HG02885 (cell line): ENCODE measurements around the gene PPP1R12B.
"Not testable (repeated sequence)": the region's sequence is repeated elsewhere in the genome, so short reads cannot be mapped to it uniquely, and the experiment has no call there.

Source experiments
- ATAC-seq: cut with Tn5 transposase; IDR thresholded peaks from one replicate; pipeline ENCODE4 v1.9.1; 2021; ENCODE audit warnings: mild to moderate bottlenecking; ENCODE audit not compliant: unreplicated experiment, poor library complexity

PPP1R12B gene

DNA sequence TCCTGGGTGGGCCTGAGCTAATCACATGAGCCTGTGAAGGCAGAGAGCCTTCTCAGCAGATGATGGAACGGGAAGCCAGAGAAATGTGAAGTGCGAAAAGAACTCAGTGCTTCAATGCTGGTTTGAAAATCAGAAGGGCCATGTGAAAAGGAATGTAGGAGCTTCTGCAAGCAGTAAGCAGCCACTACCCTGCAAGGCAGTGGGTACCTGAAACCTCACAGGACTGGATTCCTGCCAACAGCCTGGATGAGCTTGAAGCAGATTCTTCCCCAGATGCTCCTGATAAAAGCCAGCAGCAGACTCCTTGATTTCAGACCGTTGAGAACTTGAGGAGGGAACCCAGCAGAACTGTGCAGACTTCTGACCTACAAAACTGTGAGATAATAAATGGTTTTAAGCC lies 203.2 kb downstream of the PPP1R12B start:
- ATAC-seq: no peak

DNA sequence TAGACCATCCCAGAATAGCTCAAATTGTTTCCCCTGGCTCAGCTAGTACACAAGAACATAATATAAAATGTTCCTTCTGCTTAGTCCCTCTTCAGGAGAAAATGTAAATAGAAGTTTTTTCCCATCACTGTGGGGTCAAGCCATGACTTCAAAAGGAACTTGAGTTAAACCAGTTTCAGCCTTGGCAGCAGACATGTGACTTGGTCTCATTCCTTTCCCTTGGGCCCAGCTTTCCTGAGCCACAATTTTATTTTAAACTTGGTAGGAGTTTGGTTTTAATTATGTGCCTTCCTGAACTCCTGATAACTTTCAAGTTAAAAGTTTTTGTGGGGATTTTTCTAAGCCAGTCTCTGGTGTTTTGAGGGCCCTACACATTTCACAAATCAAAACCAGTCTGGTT lies 204.1 kb downstream of the PPP1R12B start:
- not testable (repeated sequence) for ATAC-seq

DNA sequence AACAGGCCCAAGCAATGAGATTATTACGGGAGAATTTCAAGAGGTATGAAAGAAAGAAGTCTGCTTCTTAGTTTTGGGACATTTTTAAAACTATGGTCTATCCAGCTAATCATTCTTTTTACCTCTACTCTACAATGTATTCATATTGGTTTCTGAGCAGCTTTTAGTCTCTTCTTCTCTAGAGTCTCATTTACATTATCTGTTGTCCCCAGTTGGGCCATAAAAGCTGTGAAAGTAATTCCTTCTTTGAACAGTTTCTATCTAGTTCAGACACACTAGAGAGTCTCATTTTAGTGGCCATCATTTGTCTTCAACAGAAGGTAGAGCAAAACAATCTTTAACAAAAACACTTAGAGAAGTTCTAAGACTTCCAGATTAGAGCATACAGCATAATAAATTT lies 204.6 kb downstream of the PPP1R12B start:
- not testable (repeated sequence) for ATAC-seq

DNA sequence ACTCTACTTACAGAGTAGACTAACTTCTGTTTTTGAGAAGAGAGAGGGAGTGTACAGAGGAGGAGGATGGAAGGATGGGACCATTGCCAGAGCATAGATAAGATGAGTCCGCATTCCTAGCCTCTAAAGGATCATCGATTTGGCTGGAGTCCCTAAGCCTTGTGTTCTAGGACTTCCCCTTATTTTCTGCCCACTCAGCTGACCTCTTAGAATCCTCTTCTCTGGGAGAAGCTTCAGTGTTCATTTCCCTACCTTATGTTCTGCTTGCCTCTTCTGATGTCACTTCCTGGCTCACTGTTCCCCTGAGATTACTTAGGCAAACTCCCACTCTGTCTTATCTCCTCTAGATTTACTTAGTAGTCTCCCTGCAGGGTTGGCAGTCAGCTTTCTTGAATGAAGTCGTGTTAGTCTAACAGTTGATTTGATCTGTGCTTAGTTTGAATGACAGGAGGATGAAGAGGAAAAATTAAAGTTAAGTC lies 205.1 kb downstream of the PPP1R12B start:
- peak; percentile 74 for ATAC-seq

DNA sequence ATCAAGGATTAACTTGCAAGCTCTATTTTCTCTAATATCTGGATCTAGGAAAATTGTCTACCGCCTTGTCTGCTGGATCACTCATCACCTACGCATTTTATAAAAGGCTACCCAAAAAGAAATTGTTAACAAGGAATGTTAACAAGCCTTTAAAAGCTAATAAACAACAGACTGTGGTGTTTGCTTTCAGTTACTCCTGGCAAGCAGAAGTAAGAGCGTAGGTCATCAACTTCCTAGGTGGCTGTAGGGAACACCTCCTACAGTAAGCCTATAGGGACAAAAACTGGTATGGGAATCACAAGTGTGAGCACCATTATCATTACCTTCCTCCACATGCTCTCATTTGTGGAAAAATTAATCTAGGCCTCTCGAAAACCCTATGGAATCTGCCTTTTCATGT lies 206.1 kb downstream of the PPP1R12B start:
- not testable (repeated sequence) for ATAC-seq

DNA sequence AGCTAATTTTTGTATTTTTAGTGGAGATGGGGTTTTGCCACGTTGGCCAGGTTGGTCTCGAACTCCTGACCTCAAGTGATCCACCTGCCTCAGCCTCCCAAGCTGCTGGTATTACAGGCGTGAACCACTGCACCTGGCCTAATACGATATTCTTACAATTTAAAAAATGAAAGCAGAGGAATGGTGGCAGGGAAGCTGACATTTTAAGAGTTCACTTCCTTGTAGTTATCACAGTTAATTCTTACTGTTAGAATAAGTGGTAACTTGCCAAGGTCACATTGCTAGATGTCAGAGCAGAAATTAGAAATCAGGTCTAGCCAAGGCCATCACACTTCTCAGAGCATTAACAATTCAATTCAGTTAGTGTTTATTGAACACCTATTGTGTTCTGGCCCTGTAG lies 207.5 kb downstream of the PPP1R12B start:
- not testable (repeated sequence) for ATAC-seq

DNA sequence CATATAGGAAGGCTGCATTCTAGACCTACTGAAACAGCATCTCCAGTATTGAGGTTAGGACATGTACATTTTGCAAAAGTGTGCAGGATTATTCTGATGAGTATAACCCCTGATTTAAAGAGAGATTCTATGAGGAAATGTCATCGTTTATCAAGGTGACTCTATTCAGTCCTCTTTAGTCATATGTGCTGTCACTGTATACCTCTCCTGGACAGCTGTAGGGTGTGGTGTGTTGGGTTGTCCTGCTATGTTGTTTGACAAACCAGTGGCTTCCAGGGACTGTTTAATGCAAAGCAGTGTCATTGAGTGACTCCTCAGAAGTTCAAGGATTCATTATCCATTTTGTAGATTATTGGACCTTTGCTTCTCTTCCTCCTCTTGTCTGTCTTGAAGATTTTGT lies 209.2 kb downstream of the PPP1R12B start:
- ATAC-seq: not testable (repeated sequence)

DNA sequence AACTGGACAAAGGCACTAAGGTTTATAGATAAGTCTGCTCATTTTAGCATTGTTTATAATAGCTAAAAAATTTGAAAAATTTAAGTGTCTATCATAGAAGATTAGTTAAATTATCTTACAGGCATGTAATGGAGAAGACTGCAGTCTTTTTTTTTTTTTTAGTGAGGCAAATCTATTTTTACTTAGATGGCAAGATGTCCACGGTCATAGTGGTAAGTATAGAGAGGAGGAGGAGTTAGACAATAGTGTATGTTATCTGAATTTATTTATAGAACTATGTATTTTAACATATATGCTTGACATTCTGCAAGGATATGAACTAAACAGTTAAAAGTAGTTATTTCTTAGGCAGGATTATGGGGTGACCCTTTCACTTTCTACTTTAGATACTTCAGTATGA lies 212.7 kb downstream of the PPP1R12B start:
- no peak for ATAC-seq

DNA sequence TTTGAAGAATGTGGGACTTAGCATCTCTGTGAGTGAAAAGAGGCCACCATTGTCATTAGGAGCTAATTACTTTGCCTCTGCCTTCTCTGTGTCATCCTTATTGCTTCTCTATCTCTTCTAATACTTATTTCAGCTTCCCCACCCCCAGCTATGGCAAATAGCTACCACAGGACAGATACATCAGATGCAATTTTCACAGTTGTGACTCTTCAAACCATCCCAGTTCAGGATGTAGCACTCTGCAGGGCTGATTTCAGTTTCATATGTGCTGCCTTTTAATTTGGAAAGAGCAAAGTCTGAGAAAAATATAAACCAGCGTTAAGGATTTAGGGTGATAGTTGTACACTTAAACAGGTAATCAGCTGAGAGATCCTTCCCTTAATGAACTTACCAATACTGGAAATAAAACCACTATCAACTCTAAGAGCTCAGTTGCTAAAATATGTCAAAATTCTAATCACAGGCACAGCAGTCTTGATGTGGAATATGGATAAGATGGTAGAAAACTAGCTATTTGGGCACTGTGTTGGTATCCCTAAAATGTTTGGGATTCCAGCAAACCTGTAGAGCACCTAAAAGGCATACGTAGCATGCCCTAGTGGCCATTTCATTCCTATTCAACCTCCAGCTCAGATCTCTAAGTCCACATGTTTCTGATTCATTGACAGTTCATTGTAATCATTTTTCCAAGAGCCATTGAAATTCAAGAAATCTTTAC lies 213.4 kb downstream of the PPP1R12B start:
- no peak for ATAC-seq

DNA sequence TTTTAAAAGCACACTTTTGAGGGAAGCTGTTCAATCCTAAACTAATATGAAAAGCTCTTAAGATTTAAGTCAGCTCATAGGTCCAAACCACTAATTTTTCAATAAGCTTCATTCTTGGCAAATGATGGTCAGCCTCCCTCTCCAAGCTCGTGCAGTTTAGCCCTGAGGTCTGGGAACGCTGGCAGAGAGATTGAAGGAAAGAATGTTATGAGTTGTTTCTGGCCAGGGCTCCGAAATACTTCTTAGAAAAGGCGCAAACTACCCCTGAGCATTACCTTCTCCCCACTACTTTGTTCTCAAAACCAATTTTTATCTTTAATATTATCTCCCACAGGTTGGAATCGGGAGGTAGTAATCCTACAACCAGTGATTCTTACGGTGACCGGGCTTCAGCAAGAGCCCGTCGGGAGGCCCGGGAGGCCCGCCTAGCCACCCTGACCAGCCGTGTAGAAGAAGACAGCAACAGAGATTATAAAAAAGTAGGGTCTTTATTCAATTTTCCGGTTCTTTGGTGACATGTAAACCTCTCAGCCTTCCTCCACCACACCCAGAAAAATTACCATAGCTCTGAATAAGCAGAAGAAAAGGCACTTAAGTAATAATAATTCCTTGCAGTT lies 214.1 kb downstream of the PPP1R12B start:
- no peak for ATAC-seq

DNA sequence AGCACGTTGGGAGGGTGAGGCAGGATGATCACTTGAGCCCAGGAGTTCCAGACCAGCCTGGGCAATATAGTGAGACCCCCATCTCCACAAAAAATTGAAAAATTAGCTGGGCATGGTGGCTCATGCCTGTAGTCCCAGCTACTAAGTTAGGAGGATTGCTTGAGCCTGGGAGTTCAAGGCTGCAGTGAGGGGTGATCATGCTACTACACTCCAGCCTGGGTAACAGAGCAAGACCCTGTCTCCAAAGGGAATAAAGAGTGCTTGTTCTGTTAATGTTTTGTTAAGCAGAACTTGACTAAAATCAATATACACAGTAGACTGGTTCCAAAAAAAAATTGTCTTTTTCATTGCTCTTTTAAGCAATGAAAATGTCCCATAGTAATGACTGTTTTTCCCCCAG lies 215.3 kb downstream of the PPP1R12B start:
- no peak for ATAC-seq

DNA sequence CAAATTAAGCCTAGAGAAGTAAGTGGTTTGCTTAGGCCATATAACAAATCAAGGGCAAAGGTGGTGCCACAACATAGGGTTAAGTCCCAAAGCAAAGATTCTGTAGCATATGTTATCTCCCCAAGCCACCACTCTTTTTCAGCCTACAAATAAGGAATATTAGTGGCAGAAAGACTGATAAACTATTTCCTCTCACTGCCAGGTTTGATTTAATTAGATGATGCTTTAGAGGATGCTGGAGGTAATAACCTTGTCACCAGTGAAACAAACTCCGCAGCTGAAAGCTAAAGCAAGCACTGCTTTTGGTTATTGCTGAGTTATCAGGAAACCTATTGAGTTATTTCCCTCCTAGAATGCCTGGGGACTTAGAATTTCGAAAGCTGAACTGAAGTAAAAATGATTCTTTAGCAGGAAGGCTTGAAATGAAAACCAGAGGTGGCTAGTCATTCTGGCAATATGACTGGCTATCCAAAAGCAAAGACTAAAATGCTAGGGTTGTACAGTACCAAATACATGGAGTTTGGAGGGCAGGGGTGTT lies 216.5 kb downstream of the PPP1R12B start:
- ATAC-seq: no peak

DNA sequence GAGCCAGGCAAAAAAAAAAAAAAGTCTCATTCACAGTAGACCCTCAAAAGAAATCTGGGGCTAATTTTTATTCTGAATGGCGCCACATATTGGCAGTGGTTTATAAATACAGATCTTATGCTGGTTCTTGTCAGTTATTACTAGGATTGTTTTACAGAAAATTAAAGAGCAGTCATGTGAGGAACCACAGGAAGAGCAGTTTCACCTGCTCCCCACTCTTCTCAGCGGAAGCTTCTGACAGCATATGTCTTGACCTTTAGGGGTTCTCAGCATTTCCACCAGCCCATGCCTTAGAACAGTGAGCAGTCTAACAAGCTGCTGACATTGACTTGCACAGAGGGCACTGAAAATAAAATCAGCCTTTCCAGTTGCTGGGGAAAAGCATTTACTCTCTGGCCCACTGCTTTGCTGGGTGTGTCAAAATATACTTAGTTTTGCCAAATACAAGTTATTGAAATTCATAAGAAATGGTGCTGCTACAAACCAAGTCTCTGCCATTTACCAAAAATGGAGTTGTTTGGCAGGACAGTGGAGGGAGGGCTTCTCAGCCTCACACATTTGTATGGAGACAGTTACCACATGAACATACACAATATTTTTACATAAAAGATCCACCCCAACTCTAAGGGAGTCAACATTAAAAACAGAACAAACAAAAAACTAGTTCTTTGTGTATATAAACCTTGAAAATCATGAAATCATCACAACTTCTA lies 217.5 kb downstream of the PPP1R12B start:
- peak; percentile 78 for ATAC-seq

DNA sequence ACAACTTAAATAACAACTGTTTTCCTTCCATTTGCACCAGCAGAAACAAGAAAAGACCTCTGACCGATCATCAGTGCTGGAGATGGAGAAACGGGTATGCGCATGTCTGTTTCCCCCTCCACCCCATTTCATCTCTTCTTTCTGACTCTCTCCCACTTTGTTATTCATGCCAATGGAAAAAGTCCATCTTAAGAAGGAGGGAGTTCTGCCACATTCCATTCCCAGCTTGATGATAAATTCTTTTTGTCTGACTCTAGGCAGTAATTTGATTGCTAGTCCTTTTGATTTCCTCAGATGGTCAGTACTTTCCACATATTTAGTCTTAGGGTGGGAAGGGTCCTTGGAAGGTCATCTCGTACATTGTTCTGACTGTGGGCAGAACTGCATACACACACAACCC lies 219.2 kb downstream of the PPP1R12B start:
- no peak for ATAC-seq

DNA sequence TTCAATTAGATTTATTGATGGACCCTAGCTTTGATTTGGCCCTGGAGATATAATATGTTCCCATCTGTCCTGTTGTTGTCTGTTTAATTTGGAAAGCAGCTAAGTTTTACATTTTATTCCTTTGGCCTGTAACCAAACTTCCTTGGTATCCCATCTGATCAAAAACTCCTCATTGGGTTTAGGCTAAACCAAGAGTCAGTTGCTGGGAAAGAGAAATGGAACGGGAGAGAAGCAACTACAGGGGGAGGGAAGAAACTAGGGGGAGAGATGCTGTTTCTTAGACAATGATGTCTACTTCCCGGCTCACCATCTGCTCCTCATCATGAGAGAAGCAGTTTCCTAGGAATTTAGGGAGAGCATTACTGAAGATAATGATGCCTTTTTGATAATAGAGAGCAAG lies 219.9 kb downstream of the PPP1R12B start:
- ATAC-seq: no peak

DNA sequence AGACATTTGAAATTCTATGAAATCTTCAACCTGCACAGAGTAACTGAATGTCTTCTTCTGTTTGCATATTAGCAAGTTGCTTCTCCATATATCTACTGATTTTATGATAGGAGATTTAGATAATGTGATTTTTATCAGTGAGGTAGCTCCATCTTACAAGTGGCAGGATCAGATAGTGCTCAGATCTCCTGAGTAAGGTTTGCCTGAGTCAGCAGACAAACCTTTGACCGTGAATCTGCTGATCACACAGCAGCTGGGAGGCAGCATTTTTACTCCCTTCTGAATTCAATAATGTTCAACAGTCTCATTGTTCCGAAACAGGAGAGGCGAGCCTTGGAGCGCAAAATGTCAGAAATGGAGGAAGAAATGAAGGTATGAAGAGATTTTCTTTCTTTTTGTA lies 220.3 kb downstream of the PPP1R12B start:
- ATAC-seq: no peak

DNA sequence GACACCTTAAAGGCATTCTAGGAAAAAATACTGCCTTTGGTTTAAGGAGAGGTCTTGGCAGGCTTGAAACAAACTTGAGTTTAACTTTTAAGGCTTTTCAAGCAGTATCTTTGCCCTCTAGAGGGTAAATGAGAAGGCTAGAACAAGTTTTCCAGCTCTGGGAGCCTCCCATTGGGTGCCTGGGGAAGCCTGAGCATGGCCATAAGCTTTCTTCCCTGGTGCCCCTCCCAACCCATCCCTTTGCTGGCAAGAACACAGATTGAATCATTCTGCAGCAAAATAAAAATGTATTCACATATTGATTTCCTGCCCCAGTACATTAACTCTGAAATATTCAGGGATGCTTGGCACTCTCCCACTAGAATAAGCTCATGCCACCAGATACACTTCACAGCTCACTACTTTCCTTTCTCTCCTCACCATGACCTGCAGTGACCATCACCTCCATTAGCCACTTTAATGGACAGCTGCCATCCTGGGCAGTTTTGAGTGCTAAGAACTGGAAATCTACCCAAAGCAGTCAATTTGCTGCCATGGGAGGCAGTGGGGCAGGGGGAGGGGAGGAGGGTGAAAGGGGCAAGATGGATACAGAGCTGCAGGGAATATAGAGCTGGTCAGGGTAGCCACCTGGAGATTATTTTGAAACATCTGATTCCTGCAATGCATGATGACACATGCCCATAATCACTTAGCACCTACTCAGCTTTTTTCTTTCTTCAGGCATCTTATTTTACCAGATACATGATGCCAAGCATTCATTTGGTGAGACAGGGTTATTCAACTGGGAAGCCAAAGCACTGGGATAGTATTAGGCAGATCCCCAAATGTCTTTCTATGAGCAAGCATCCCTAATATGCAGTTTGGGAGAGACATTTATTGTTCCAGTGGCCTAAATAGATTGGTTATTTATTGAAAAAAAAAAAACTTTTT lies 221.2 kb downstream of the PPP1R12B start:
- ATAC-seq: no peak

DNA sequence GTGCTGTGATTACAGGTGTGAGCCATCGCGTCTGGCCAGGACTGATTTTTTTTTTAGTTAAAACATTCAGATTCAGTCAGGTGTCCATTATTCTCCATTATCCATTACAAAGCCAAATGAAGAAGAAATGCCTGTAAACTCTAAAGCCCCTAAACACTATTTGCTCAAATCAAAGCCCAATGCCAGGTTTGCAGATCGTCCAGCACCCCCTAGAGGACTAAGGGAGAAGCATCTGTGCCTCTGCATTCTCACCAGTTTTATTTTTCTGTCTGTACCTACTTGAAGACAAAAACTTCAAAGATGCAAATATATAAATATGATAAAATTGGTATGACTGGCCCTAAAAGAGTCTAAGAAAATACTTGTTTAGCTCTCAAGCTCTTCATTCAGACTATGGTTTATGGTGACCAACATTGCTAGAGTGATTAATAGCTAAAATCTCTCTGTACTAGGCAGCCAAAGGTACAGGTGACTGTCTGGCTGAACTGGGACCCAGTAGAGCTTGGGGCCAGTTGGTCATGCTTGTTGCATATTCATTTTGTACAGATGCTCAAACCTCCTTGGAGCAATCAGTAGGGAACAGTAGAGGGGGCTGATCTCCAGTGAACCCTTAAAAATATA lies 223.3 kb downstream of the PPP1R12B start:
- ATAC-seq: no peak

DNA sequence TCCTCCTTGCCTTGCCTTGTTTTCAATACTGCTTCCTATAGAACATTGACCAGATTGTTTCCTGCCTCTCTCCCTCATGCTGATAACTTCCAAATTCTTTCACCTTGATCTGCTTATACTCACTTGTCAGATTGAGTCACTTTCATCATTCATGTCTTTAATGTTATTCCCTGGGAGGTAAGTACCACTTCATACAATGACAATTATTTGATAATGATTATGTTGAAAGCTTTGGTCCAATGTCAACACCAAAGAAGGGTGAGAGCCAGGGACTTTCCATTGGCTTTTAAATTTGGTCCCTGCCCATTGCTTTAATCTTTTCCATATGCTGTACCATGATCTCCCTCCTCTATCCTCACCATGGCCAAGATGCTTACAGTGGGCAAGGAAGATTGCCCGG lies 224.4 kb downstream of the PPP1R12B start:
- no peak for ATAC-seq
